GM12873 (cell line): ENCODE results near the gene FAM181B.

Source experiments
- CTCF ChIP-seq: IDR thresholded peaks from 2 replicates; pipeline ENCODE4 v1.5.1; 2012; ENCODE audit warnings: low read depth, mild to moderate bottlenecking, moderate library complexity, low read length, control low read depth; ENCODE audit not compliant: insufficient read depth; ENCODE audit errors: missing control alignments

FAM181B gene

GRCh38 chr11:82733444-82734119 lies at the start of gene FAM181B:
Gene FAM181B (minus strand): TSS chr11:82733864. CDS start chr11:82733729, 135 bp downstream.
- TF ChIP-seq CTCF, result no peak

- TF ChIP-seq CTCF, result no peak
Observed at GRCh38 chr11:82782825-82783374, 49.2 kb upstream of the FAM181B start.

GRCh38 chr11:82778776-82779175 lies 45.1 kb upstream of the FAM181B start:
- no peak for TF ChIP-seq CTCF

- no peak for TF ChIP-seq CTCF
Observed at GRCh38 chr11:82776377-82776776, 42.7 kb upstream of the FAM181B start.

GRCh38 chr11:82775736-82776346 lies 42.2 kb upstream of the FAM181B start:
- peak; percentile 91 for TF ChIP-seq CTCF

- TF ChIP-seq CTCF, result no peak
Observed at GRCh38 chr11:82775218-82775617, 41.6 kb upstream of the FAM181B start.

GRCh38 chr11:82771781-82772180 lies 38.1 kb upstream of the FAM181B start:
- no peak for TF ChIP-seq CTCF
